ENCODE data around the gene STX12.

DNA sequence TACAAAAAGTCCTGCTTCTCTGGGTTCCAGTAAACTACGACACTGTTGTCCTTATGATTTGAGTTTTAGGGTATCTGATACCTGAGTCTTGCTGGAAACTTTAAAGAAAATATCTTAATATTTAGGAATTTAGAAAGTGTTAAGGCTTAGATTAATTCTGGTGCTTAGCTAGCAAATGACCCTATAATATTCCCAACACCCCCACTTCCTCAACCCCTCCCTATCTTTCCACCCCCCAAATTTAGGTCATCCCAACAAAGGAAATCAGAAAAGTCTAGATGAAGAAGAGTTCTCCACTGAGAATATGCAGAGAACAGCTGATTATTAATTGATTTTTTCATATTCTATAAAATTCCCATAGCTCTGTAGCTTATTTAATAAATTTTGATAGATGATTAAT, 11.7 kb downstream of the STX12 start:
- TF ChIP-seq, protein P1, sequence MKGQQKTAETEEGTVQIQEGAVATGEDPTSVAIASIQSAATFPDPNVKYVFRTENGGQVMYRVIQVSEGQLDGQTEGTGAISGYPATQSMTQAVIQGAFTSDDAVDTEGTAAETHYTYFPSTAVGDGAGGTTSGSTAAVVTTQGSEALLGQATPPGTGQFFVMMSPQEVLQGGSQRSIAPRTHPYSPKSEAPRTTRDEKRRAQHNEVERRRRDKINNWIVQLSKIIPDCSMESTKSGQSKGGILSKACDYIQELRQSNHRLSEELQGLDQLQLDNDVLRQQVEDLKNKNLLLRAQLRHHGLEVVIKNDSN (IDR thresholded peaks at IDR 0.05; ENCODE audit: borderline replicate concordance, low read depth) = no peak
- TF ChIP-seq JUND (IDR thresholded peaks at IDR 0.05) = no peak
- TF ChIP-seq, protein P2, sequence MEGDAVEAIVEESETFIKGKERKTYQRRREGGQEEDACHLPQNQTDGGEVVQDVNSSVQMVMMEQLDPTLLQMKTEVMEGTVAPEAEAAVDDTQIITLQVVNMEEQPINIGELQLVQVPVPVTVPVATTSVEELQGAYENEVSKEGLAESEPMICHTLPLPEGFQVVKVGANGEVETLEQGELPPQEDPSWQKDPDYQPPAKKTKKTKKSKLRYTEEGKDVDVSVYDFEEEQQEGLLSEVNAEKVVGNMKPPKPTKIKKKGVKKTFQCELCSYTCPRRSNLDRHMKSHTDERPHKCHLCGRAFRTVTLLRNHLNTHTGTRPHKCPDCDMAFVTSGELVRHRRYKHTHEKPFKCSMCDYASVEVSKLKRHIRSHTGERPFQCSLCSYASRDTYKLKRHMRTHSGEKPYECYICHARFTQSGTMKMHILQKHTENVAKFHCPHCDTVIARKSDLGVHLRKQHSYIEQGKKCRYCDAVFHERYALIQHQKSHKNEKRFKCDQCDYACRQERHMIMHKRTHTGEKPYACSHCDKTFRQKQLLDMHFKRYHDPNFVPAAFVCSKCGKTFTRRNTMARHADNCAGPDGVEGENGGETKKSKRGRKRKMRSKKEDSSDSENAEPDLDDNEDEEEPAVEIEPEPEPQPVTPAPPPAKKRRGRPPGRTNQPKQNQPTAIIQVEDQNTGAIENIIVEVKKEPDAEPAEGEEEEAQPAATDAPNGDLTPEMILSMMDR (IDR thresholded peaks at IDR 0.05) = no peak
- TF ChIP-seq FOXM1 (IDR thresholded peaks at IDR 0.05; ENCODE audit: low read depth) = no peak
- TF ChIP-seq RXRA (IDR thresholded peaks at IDR 0.05; ENCODE audit: borderline replicate concordance, low read depth) = no peak
- TF ChIP-seq POLR2AphosphoS5 (IDR thresholded peaks at IDR 0.05; ENCODE audit: low read depth, low read length) = no peak
- TF ChIP-seq MXI1 (IDR thresholded peaks at IDR 0.05; ENCODE audit: low read depth, low read length) = no peak
- TF ChIP-seq, protein P3, sequence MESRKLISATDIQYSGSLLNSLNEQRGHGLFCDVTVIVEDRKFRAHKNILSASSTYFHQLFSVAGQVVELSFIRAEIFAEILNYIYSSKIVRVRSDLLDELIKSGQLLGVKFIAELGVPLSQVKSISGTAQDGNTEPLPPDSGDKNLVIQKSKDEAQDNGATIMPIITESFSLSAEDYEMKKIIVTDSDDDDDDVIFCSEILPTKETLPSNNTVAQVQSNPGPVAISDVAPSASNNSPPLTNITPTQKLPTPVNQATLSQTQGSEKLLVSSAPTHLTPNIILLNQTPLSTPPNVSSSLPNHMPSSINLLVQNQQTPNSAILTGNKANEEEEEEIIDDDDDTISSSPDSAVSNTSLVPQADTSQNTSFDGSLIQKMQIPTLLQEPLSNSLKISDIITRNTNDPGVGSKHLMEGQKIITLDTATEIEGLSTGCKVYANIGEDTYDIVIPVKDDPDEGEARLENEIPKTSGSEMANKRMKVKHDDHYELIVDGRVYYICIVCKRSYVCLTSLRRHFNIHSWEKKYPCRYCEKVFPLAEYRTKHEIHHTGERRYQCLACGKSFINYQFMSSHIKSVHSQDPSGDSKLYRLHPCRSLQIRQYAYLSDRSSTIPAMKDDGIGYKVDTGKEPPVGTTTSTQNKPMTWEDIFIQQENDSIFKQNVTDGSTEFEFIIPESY (IDR thresholded peaks at IDR 0.05; ENCODE audit: borderline replicate concordance, low read depth) = no peak
- TF ChIP-seq TEAD4 (IDR thresholded peaks at IDR 0.05; ENCODE audit: borderline replicate concordance, insufficient read depth) = no peak
- TF ChIP-seq RCOR1 (IDR thresholded peaks at IDR 0.05; ENCODE audit: low read length) = no peak
- TF ChIP-seq, protein P4, sequence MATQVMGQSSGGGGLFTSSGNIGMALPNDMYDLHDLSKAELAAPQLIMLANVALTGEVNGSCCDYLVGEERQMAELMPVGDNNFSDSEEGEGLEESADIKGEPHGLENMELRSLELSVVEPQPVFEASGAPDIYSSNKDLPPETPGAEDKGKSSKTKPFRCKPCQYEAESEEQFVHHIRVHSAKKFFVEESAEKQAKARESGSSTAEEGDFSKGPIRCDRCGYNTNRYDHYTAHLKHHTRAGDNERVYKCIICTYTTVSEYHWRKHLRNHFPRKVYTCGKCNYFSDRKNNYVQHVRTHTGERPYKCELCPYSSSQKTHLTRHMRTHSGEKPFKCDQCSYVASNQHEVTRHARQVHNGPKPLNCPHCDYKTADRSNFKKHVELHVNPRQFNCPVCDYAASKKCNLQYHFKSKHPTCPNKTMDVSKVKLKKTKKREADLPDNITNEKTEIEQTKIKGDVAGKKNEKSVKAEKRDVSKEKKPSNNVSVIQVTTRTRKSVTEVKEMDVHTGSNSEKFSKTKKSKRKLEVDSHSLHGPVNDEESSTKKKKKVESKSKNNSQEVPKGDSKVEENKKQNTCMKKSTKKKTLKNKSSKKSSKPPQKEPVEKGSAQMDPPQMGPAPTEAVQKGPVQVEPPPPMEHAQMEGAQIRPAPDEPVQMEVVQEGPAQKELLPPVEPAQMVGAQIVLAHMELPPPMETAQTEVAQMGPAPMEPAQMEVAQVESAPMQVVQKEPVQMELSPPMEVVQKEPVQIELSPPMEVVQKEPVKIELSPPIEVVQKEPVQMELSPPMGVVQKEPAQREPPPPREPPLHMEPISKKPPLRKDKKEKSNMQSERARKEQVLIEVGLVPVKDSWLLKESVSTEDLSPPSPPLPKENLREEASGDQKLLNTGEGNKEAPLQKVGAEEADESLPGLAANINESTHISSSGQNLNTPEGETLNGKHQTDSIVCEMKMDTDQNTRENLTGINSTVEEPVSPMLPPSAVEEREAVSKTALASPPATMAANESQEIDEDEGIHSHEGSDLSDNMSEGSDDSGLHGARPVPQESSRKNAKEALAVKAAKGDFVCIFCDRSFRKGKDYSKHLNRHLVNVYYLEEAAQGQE (IDR thresholded peaks at IDR 0.05; ENCODE audit: low read depth, low read length) = no peak
- no peak for TF ChIP-seq RFX5 (IDR thresholded peaks at IDR 0.05; ENCODE audit: low read length)
- no peak for TF ChIP-seq GATA2 (CRISPR knock-in tag; IDR thresholded peaks at IDR 0.05)

Measured in SK-N-SH (cell line).